ENCODE data around the gene SLC25A1.

- TF ChIP-seq EP300 (IDR thresholded peaks at IDR 0.05; ENCODE audit: borderline replicate concordance), result no peak
- no peak for TF ChIP-seq YY1 (IDR thresholded peaks at IDR 0.05; ENCODE audit: low read depth)
- TF ChIP-seq REST (IDR thresholded peaks at IDR 0.05; ENCODE audit: low read depth), result no peak
- peak; percentile 17; the same call in 1 of the 2 replicates for TF ChIP-seq MAX (IDR thresholded peaks at IDR 0.05)
- TF ChIP-seq USF1 (IDR thresholded peaks at IDR 0.05), result no peak
- peak; percentile 83 for TF ChIP-seq TEAD4 (IDR thresholded peaks at IDR 0.05)
- TF ChIP-seq CREB1 (IDR thresholded peaks at IDR 0.05; ENCODE audit: low read depth), result no peak
Measured at GRCh38 chr22:19174106-19175025, 4.2 kb downstream of the SLC25A1 start.

Measured in Ishikawa (cell line).